ENCODE results near the gene DRAP1.
"Not testable (repeated sequence)": the region's sequence is repeated elsewhere in the genome, so short reads cannot be mapped to it uniquely, and the experiment has no call there.

The DRAP1 gene

DNA sequence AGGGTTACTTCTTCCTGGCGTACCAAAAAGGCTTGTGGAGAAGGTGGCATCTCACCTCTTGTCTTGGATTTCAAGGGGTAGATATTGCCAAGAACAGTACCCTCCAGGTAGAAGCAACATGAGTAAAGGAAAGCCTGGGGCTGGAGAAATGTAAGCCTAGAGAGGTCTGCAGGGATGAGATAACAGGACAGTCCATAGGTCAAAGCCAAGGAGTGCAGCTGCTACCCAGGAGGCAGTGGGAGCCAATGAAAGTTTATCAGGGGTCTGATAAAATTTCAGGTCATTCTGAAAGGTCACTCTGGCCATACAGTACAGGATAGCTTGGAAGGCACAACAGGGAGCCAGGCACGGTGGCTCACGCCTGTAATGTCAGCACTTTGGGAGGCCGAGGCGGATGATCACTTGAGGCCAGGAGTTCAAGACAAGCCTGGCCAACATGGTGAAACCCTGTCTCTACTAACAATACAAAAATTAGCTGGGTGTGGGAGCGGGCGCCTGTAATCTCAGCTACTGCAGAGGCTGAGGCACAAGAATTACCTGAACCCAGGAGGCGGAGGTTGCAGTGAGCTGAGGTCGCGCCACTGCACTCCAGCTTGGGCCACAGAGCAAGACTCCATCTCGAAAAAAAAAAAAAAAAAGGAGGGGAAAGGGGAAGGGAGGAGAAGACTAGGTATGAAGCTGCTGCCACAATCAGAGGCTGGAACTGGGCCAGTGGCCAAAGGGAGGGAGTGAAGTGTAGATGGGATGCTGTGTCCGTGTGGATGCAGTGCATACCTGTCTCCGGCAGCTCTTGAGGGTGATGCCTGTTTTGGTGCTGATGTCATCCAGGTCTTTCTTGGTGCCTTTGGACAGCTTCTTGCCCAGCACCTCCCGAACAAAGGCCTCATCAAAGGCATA, 32.2 kb upstream of the DRAP1 start:
- no peak for DNase-seq

DNA sequence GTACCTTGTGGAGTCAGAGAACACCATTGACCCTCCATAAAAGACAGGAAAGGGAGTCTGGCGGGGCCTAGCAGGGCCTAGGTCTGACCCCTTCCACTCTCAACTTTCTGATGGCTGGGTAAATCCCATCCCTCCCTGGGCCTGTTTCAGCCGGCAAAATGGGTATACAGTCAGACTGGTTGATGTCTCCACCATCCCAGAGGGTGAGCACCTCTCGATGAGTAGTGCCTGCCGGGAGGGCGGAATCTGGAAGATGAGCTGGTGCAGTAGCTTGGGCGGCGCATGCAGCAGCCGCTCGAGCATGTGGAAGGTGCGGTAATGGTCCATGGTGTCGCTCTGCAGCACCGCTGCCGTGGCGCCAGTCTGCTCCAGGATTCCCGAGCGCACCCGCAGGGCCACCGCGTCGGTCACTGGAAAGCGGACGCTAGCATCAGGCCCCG, 31.5 kb upstream of the DRAP1 start:
- no peak for DNase-seq

- DNase-seq: peak; percentile 96 to 99
Measured at GRCh38 chr11:65888163-65888814, 30.9 kb upstream of the DRAP1 start, which contains the start of gene FIBP. Gene FIBP, minus strand, starts transcription at chr11:65888471. Its CDS starts 53 bp downstream, at chr11:65888418.

DNA sequence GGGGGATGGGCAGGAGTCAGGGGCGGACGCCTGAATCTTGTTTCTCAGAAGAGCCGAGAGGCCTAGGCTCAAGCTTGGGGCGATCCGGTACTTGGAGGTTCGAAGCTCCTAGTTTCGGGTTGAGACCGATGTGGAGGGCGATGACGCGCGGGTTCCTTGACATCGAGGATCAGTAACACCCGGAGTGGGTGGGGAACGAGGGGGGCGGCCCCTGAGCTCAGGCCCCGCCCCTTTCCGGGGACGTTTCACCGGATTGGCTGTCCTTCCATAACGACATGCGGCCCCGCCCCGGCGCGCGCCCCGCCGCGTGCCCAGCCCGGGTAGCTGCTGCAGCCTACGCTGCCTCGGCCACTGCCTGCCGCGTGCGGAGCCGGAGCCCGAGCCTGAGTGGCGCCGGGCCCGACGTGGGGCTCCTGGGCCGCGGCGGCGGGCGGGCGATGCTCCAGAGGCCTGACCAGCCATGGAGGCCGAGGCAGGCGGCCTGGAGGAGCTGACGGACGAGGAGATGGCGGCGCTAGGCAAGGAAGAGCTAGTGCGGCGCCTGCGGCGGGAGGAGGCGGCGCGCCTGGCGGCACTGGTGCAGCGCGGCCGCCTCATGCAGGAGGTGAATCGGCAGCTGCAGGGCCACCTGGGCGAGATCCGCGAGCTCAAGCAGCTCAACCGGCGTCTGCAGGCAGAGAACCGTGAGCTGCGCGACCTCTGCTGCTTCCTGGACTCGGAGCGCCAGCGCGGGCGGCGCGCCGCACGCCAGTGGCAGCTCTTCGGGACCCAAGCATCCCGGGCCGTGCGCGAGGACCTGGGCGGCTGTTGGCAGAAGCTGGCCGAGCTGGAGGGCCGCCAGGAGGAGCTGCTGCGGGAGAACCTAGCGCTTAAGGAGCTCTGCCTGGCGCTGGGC, 28.7 kb upstream of the DRAP1 start, which contains the start of gene CCDC85B:
TSS of gene CCDC85B (plus strand) at position 350 of the 895 bp plus-strand sequence. CDS start at position 461, 111 bp downstream.
- DNase-seq: peak; percentile 86 to 98

GRCh38 chr11:65891219-65892136, 27.7 kb upstream of the DRAP1 start:
- peak in 1 of 2 experiments; percentile 70 for DNase-seq

GRCh38 chr11:65892137-65892540, 27.1 kb upstream of the DRAP1 start:
- DNase-seq: not testable (repeated sequence)

GRCh38 chr11:65892661-65893317, 26.4 kb upstream of the DRAP1 start:
- DNase-seq: no peak

GRCh38 chr11:65894034-65894591, 25.1 kb upstream of the DRAP1 start:
- no peak for DNase-seq

DNA sequence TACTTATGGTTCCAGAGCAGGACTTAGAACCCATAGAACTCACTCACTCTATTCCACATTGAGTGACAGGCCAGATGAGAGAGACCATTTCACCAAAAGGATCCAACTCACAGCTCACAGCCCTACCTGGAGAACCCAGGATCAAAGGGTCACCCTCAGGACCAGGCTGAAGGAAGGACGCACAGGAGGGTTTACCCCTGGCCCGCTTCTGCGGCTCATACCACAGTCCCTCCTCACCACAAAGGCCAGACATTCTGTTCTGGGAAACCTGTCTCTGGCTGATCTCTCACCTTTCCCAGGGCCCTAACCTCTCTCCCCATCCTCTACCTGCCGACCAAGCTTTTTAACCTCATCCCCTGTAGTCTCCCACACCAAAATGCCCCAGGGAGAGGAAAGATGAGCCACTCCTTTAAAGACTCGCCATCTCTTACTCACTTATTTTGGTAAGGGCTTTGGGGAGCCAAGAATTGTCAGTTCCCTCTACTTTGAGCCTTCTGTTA, 23.7 kb upstream of the DRAP1 start:
- DNase-seq: no peak

DNA sequence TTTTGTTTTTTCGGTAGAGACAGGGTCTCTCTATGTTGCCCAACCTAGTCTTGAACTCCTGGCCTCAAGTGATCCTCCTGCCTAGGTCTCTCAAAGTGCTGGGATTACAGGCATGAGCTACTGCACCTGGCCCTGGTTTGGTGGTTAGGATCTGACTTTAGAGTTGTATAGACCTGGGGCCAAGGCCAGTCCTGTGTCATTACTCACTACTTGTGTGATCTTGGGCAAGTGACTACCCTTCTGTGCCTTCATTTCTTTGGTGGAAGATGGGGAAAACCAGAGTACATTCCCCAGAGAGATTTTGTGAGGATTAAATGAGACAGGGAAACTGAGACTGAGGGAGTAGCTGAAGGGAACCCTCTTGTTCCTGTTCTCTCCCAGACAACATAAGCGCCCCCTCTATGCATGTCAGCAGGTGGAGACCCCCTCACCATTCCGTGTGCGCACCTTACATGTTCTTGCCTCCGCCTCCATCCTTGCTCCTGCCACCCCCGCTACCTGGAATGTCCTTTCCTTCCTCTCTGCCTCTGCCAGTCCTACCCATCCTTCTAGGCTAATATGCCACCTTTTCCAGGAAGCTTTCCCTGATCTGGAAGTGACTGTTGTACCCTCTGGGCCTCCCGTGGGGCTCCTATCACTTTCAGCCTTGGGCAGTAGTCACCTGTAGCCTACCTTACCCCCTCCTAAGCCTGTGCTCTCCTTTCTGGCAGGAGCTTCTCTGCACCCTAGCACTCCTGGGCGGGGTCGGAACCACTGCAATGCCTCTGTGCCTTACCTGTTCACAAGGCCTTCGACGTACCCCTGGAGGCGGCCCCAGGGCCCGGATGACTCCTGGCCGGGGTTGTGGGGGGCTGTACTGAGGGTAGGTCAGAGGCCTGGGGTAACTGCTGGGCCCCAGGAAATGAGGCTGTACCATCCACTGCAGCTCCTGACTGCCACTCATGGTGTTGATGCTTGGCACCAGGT, 22.9 kb upstream of the DRAP1 start:
- no peak for DNase-seq

GRCh38 chr11:65897020-65897471, 22.2 kb upstream of the DRAP1 start:
- no peak for DNase-seq

DNA sequence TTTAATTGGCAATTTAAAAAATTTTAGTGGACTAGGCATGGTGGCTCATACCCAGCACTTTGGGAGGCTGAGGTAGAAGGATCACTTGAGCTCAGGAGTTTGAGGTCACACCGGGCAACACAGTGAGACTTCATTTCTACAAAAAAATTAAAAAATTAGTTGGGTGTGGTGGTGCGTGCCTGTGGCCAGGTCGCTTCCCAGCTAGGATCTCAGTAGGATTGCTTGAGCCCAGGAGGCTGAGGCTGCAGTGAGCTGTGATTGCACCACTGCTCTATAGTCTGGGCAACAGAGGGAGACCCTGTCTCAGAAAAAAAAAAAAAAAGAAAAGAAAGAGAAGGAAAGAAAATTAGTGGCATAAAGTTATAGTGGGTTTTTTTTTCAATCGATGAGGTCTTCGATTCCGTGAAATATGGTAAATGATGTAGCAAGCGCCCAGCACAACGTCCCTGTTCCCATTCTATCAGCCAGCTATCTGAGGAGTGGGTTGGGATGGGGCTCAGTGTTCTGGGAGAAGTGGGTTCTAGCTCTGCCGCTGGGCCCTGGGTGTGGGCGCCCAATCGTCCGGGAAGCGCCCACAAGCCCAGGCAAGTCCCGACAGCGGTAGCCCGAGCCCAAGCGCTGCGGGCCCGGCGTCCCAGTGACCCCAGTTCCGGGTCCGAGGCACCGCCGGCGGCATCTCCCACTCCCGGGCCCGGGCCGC, 20.4 kb upstream of the DRAP1 start:
- no peak for DNase-seq

DNA sequence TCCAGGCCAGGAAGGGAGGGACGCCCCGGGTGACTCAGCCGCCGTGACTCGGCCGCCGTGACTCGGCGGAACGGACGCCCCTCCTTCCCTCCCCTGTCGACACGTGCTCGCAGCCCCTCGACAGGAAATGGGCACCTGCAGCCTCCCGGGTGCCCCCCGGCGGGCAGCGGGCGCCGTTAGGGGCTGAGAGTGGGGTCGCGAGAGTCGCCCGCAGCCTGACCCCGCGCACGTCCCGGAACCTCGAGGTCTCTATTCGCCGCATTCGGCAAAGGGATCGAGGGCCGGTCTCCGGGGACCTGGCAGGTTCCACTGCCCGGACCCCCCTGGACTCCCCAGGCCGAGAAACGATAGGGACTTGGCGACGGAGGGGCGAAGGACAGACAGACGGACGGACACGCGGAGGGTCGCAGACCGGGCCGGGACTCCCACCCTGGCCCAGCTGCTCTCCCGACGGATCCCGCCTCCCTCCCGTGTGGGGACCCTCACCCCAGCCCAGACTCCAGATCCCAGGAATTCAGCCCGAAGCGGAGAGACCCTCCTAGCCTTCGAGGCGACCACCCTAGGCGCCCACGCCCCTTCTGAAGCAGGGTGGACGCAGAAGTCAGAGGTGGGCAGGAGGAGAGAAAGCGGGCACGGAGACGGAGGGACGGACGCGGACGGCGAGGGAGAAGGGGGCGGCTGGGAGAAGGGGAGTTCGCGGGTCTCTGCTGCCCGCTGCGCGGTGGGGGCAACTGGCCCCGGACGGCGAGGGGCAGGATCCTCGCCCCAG, 19.7 kb upstream of the DRAP1 start:
- DNase-seq: no peak

DNA sequence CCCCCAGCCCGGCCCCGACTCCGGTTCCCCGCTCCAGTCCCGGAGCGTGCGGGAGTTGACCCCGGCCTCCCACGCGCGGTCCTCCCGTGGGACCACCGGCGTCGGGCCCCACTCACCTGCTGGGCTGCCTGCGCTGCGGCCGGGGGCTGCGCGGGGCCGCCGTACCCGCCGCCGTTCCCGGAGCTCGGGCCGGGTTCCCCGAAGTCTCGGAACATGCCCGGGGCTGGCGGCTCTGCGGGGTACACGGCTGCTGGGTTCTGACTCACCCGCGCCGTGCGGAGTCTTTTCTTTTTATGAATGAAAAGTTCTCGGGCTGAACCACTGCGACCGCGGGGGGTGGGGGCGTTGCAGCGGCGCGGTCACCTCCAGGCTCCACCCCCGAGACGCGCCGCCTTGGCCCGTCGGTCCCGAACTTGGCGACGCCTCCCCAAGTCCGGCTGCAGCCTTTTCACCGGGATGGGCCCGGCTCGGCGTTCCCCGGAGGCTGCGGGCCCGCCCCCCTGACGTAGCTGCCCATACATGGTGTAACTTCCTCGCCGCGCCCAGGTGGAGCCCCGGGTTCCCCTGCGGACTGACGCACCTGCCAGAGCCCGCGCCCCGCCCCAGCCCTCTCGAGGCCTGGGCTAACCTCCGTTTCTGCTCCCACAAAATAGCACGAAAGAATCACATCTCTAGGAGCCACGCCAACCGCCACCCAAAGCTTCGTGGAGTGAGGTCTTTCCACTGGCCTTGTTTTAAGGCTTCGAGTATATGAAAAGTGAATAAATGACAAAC, 18.9 kb upstream of the DRAP1 start, which contains the start of gene FOSL1:
TSS of gene FOSL1 (minus strand) at position 264 of the 774 bp plus-strand sequence. CDS start at position 215, 49 bp downstream.
- DNase-seq: peak; percentile 64 to 93

DNA sequence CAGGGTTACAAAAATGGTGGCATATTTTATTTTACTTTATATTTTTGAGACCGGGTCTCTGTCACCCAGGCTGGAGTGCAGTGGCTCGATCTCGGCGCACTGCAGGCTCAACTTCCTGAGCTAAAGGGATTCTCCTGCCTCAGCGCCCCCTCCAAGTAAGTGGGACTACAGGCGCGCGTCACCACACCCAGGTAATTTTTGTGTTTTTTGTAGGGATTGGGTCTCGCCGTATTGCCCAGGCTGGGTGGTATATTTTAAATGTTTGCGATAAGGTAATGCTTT, 18.4 kb upstream of the DRAP1 start:
- DNase-seq: no peak

DNA sequence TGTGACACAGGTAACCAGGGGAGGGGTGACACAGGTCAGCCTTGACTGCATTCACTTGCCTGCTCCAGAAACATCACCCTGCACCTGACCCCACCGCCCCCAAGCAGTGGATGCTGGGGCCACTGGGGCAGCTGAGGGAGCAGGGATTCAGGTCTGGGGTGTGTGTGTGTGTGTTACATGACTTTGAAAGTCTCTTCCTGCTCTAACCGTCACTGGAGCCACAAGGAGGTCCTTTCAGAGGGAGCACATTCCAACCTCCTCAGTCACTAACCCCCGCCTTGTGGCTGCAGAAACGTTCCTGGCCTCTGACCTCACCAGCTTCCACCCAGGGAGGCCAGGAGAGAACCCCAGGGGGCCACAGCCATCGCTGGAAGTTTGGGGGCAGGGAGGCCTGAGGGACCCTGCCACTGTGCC, 16.2 kb upstream of the DRAP1 start:
- DNase-seq: no peak

- DNase-seq: no peak
Measured at GRCh38 chr11:65903715-65904114, 15.5 kb upstream of the DRAP1 start.

Measured in NCI-H526 (cell line).